Endodermal cell (in vitro differentiated cells): Measurements from ENCODE around the gene GPR171. TPM values are rescaled to one million over a fixed set of nuclear protein-coding genes. Genes with fewer than 3 reads are reported as not detected.
A peak's percentile ranks its signal among the peaks of the same experiment; 100 is the strongest.
"Not testable (repeated sequence)": the region's sequence is repeated elsewhere in the genome, so short reads cannot be mapped to it uniquely, and the experiment has no call there.

Experiments
- DNase-seq: peaks from one replicate; pipeline ENCODE4 v3.0.0-alpha.2; 2017
- H3K27ac ChIP-seq: 2 replicates; pipeline ENCODE4 v1.5.1; 2013; ENCODE audit warnings: mild to moderate bottlenecking, low read depth, low read length, moderate library complexity
- H3K27me3 ChIP-seq: 2 replicates; pipeline ENCODE4 v1.6.1; 2013; ENCODE audit warnings: mild to moderate bottlenecking, low read length, moderate library complexity; ENCODE audit not compliant: insufficient read depth, control insufficient read depth, poor library complexity, severe bottlenecking
- H3K36me3 ChIP-seq: 2 replicates; pipeline ENCODE4 v1.7.0; 2013; ENCODE audit warnings: mild to moderate bottlenecking, low read length, moderate library complexity; ENCODE audit not compliant: control insufficient read depth, insufficient read depth
- H3K4me1 ChIP-seq: one replicate; pipeline ENCODE4 v1.7.0; 2013; ENCODE audit warnings: low read length; ENCODE audit not compliant: control insufficient read depth, insufficient read depth
- H3K4me3 ChIP-seq: 2 replicates; pipeline ENCODE4 v1.5.1; 2013; ENCODE audit warnings: mild to moderate bottlenecking, low read length, moderate library complexity
- H3K9ac ChIP-seq: 2 replicates; pipeline ENCODE4 v1.6.1; 2013; ENCODE audit warnings: mild to moderate bottlenecking, low read length, moderate library complexity; ENCODE audit not compliant: poor library complexity, severe bottlenecking; ENCODE audit errors: extremely low read depth
- H3K9me3 ChIP-seq: 2 replicates; pipeline ENCODE4 v1.6.1; 2013; ENCODE audit warnings: mild to moderate bottlenecking, low read length, moderate library complexity; ENCODE audit not compliant: control insufficient read depth
- H3K27ac Mint-ChIP-seq: 2 replicates; pipeline ENCODE4 v1.8.0; 2020; ENCODE audit warnings: mixed read lengths
- H3K27me3 Mint-ChIP-seq: 2 replicates; pipeline ENCODE4 v1.8.0; 2021; ENCODE audit warnings: mild to moderate bottlenecking, mixed read lengths; ENCODE audit not compliant: insufficient read depth
- H3K36me3 Mint-ChIP-seq: 2 replicates; pipeline ENCODE4 v1.8.0; 2020; ENCODE audit warnings: low read depth, mixed read lengths
- H3K4me1 Mint-ChIP-seq: 2 replicates; pipeline ENCODE4 v1.8.0; 2020; ENCODE audit warnings: mixed read lengths
- H3K4me3 Mint-ChIP-seq: 2 replicates; pipeline ENCODE4 v1.8.0; 2020; ENCODE audit warnings: mild to moderate bottlenecking, moderate library complexity, mixed read lengths
- H3K9me3 Mint-ChIP-seq: 2 replicates; pipeline ENCODE4 v1.8.0; 2020; ENCODE audit warnings: mild to moderate bottlenecking, mixed read lengths
- CTCF ChIP-seq: fragments of 200-600 bp; sonication (generic); conservative IDR thresholded peaks from 2 replicates; pipeline ENCODE4 v1.5.0; 2021; ENCODE audit warnings: antibody characterized with exemption, mild to moderate bottlenecking
- WGBS, 2 experiments: methylation state at CpG; one replicate each; pipeline versions ENCODE4 v1.1.5 to v1.1.7; 2013; ENCODE audit warnings: missing lambda C conversion rate in 2 of 2, mixed read lengths in 1 of 2; ENCODE audit not compliant: insufficient coverage in 1 of 2, insufficient read length in 1 of 2; 5-methylcytosine and 5-hydroxymethylcytosine counted together
- long read RNA-seq, 4 experiments: library from polyadenylated mRNA in 2 of 4; library from RNA in 1 of 4; library from capped mRNA in 1 of 4; stranded (forward) in 3 of 4; unstranded in 1 of 4; transcript quantifications; one replicate each; pipeline ENCODE4 v2.0.0, GENCODE V29; 2020 to 2021; ENCODE audit warnings: inconsistent platforms in 1 of 4
- polyA plus RNA-seq, 2 experiments: library from polyadenylated mRNA; stranded (reverse); fragments of 50-300 nt; gene quantifications; one replicate each; pipeline ENCODE4 v1.2.3, GENCODE V29; 2013
- total RNA-seq, 2 donors: library from RNA; stranded (reverse); fragmentation: NEBNext Ultra II Directional in 1 of 2; extraction: Animal tissue kit (Norgen Biotek cat#: 25700) in 1 of 2; gene quantifications; 2 replicates in 1 of 2; 3 replicates in 1 of 2; pipeline ENCODE4 v1.2.1, GENCODE V29; 2021

The GPR171 gene
- not detected for total RNA-seq
- not detected for polyA plus RNA-seq (2013, experiment 1 of 2)
- not detected for polyA plus RNA-seq (2013, experiment 2 of 2)
- long read RNA-seq, experiment 1: 0 reads
- long read RNA-seq, experiment 2: 0 reads
- long read RNA-seq, experiment 3: 0 reads
- long read RNA-seq, experiment 4: 0 reads

GRCh38 chr3:151203051-151203420, at the start of gene GPR171:
GPR171 (minus strand) TSS chr3:151203216; CDS start chr3:151199386, 3,830 bp downstream.
- H3K27me3 ChIP-seq: no peaks in the 10 kb centered on the region
- H3K4me1 Mint-ChIP-seq: no peaks in the 10 kb centered on the region
- no peak within 1 kb of the TSS for H3K4me3 ChIP-seq
- H3K27ac Mint-ChIP-seq: no peak within 1 kb of the TSS
- no peak within 1 kb of the TSS for H3K9ac ChIP-seq
- TF ChIP-seq CTCF: no peak
- no peak for DNase-seq
- H3K27ac ChIP-seq: no peak within 1 kb of the TSS
- H3K36me3 Mint-ChIP-seq: no peaks in the 10 kb centered on the region
- 97% methylated on average over 3 of the region's 3 CpGs; no CpG with 5 or more reads in 1 of the 2 experiments for WGBS, 2 experiments
- H3K27me3 Mint-ChIP-seq: no peaks in the 10 kb centered on the region
- H3K4me1 ChIP-seq: no peaks in the 10 kb centered on the region
- no peaks in the 10 kb centered on the region for H3K36me3 ChIP-seq
- H3K9me3 ChIP-seq: no peaks in the 10 kb centered on the region
- H3K9me3 Mint-ChIP-seq: no peaks in the 10 kb centered on the region
- no peak within 1 kb of the TSS for H3K4me3 Mint-ChIP-seq

GRCh38 chr3:151248772-151249337, 45.8 kb upstream of the GPR171 start:
- no peaks in the 10 kb centered on the region for H3K27me3 ChIP-seq
- 86 to 91% methylated on average over 3 of the region's 3 CpGs for WGBS, 2 experiments
- H3K36me3 Mint-ChIP-seq: no peaks in the 10 kb centered on the region
- no peak overlapping the region for H3K9ac ChIP-seq
- no peak overlapping the region for H3K27ac Mint-ChIP-seq
- H3K27me3 Mint-ChIP-seq: no peaks in the 10 kb centered on the region
- peaks cover 10% of the 10 kb centered on the region for H3K4me1 Mint-ChIP-seq
- no peak for TF ChIP-seq CTCF
- H3K4me3 Mint-ChIP-seq: no peak overlapping the region
- DNase-seq: no peak
- peaks cover 2% of the 10 kb centered on the region for H3K9me3 Mint-ChIP-seq
- H3K4me1 ChIP-seq: peaks cover 6% of the 10 kb centered on the region
- no peak overlapping the region for H3K4me3 ChIP-seq
- no peaks in the 10 kb centered on the region for H3K36me3 ChIP-seq
- no peaks in the 10 kb centered on the region for H3K9me3 ChIP-seq
- no peak overlapping the region for H3K27ac ChIP-seq

GRCh38 chr3:151242006-151242405, 39.0 kb upstream of the GPR171 start:
- Mint-ChIP-seq H3K4me3 (peak overlapping the region; percentile 36), H3K9me3 (peaks cover 10% of the 10 kb centered on the region)
- 89% methylated on average over 15 of the region's 18 CpGs; no CpG with 5 or more reads in 1 of the 2 experiments for WGBS, 2 experiments
- not testable (repeated sequence) for H3K27me3 Mint-ChIP-seq, H3K27ac ChIP-seq, H3K36me3 Mint-ChIP-seq, H3K27me3 ChIP-seq, H3K9ac ChIP-seq, H3K4me3 ChIP-seq, H3K27ac Mint-ChIP-seq, H3K36me3 ChIP-seq, H3K4me1 ChIP-seq, DNase-seq, H3K9me3 ChIP-seq, H3K4me1 Mint-ChIP-seq

GRCh38 chr3:151236736-151237135, 33.7 kb upstream of the GPR171 start:
- TF ChIP-seq CTCF: no peak
- H3K4me3 Mint-ChIP-seq: no peak overlapping the region
- WGBS, 2 experiments: 90 to 95% methylated on average over 6 of the region's 7 CpGs
- H3K27me3 Mint-ChIP-seq: no peaks in the 10 kb centered on the region
- peaks cover 5% of the 10 kb centered on the region for H3K36me3 ChIP-seq
- H3K27ac ChIP-seq: no peak overlapping the region
- H3K27ac Mint-ChIP-seq: no peak overlapping the region
- DNase-seq: no peak
- peaks cover 6% of the 10 kb centered on the region for H3K4me1 Mint-ChIP-seq
- no peak overlapping the region for H3K9ac ChIP-seq
- peaks cover 6% of the 10 kb centered on the region for H3K9me3 Mint-ChIP-seq
- no peaks in the 10 kb centered on the region for H3K27me3 ChIP-seq
- H3K4me3 ChIP-seq: no peak overlapping the region
- H3K9me3 ChIP-seq: peaks cover 3% of the 10 kb centered on the region
- H3K4me1 ChIP-seq: no peaks in the 10 kb centered on the region
- peaks cover 13% of the 10 kb centered on the region for H3K36me3 Mint-ChIP-seq
